ENCODE measurements around the gene DNAJB11. TPM values are rescaled to one million over a fixed set of nuclear protein-coding genes. Genes with fewer than 3 reads are reported as not detected.

Gene DNAJB11
- total and polyA plus RNA-seq, 2 experiments from 2014 or later = 72.6 to 85.6 TPM

DNA sequence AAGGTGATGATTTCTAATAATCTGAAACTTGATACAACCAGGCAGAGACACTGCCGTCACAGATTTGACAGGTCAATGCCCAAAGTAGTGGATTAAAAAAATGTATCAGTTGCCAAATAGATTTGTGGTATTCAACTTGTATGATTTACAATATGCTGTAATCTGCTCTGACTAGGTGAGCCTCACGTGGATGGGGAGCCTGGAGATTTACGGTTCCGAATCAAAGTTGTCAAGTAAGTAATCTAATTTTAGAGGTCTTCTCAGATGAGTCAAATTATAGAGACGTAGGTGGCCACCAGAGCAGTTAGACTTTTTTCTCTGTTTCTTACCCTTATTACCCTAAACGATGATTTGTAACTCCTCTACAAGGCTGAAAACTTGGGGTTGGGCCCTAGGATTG is 12.0 kb downstream of the DNAJB11 start:
- H3K27me3 Mint-ChIP-seq (ENCODE audit: insufficient read depth, low read depth, poor library complexity) = no peaks in the 10 kb centered on the region
- no peak overlapping the region for H3K27ac Mint-ChIP-seq
- no peak overlapping the region for H3K4me3 Mint-ChIP-seq
- no peak overlapping the region for H3K27ac ChIP-seq (ENCODE audit: low read depth)
- no peaks in the 10 kb centered on the region for H3K4me1 Mint-ChIP-seq
- H3K9me2 ChIP-seq (ENCODE audit: insufficient read depth) = no peaks in the 10 kb centered on the region
- no peak for ATAC-seq
- no peak overlapping the region for H3K4me2 ChIP-seq
- peaks cover 53% of the 10 kb centered on the region for H3K36me3 ChIP-seq (ENCODE audit: insufficient read depth)
- H2AFZ ChIP-seq = no peak overlapping the region
- H3K79me2 ChIP-seq (replicated peaks; ENCODE audit: insufficient read depth) = no peaks in the 10 kb centered on the region
- no peaks in the 10 kb centered on the region for H3K9me3 Mint-ChIP-seq
- TF ChIP-seq, protein P1, sequence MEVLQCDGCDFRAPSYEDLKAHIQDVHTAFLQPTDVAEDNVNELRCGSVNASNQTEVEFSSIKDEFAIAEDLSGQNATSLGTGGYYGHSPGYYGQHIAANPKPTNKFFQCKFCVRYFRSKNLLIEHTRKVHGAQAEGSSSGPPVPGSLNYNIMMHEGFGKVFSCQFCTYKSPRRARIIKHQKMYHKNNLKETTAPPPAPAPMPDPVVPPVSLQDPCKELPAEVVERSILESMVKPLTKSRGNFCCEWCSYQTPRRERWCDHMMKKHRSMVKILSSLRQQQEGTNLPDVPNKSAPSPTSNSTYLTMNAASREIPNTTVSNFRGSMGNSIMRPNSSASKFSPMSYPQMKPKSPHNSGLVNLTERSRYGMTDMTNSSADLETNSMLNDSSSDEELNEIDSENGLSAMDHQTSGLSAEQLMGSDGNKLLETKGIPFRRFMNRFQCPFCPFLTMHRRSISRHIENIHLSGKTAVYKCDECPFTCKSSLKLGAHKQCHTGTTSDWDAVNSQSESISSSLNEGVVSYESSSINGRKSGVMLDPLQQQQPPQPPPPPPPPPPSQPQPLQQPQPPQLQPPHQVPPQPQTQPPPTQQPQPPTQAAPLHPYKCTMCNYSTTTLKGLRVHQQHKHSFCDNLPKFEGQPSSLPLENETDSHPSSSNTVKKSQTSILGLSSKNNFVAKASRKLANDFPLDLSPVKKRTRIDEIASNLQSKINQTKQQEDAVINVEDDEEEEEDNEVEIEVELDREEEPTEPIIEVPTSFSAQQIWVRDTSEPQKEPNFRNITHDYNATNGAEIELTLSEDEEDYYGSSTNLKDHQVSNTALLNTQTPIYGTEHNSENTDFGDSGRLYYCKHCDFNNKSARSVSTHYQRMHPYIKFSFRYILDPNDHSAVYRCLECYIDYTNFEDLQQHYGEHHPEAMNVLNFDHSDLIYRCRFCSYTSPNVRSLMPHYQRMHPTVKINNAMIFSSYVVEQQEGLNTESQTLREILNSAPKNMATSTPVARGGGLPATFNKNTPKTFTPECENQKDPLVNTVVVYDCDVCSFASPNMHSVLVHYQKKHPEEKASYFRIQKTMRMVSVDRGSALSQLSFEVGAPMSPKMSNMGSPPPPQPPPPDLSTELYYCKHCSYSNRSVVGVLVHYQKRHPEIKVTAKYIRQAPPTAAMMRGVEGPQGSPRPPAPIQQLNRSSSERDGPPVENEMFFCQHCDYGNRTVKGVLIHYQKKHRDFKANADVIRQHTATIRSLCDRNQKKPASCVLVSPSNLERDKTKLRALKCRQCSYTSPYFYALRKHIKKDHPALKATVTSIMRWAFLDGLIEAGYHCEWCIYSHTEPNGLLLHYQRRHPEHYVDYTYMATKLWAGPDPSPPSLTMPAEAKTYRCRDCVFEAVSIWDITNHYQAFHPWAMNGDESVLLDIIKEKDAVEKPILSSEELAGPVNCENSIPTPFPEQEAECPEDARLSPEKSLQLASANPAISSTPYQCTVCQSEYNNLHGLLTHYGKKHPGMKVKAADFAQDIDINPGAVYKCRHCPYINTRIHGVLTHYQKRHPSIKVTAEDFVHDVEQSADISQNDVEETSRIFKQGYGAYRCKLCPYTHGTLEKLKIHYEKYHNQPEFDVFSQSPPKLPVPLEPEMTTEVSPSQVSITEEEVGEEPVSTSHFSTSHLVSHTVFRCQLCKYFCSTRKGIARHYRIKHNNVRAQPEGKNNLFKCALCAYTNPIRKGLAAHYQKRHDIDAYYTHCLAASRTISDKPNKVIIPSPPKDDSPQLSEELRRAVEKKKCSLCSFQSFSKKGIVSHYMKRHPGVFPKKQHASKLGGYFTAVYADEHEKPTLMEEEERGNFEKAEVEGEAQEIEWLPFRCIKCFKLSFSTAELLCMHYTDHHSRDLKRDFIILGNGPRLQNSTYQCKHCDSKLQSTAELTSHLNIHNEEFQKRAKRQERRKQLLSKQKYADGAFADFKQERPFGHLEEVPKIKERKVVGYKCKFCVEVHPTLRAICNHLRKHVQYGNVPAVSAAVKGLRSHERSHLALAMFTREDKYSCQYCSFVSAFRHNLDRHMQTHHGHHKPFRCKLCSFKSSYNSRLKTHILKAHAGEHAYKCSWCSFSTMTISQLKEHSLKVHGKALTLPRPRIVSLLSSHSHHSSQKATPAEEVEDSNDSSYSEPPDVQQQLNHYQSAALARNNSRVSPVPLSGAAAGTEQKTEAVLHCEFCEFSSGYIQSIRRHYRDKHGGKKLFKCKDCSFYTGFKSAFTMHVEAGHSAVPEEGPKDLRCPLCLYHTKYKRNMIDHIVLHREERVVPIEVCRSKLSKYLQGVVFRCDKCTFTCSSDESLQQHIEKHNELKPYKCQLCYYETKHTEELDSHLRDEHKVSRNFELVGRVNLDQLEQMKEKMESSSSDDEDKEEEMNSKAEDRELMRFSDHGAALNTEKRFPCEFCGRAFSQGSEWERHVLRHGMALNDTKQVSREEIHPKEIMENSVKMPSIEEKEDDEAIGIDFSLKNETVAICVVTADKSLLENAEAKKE (CRISPR knock-in tag; IDR thresholded peaks at IDR 0.05) = no peak
- TF ChIP-seq STAT1 (IDR thresholded peaks at IDR 0.05; ENCODE audit: unreplicated experiment) (no peak), EZH2phosphoT487 (IDR thresholded peaks at IDR 0.05; ENCODE audit: unreplicated experiment) (no peak)
- H3F3A ChIP-seq (replicated peaks; ENCODE audit: low read depth) = no peaks in the 10 kb centered on the region
- H3K4me3 ChIP-seq = no peak overlapping the region
- no peak for DNase-seq (ENCODE audit: low spot score)
- peaks cover 56% of the 10 kb centered on the region for H3K36me3 Mint-ChIP-seq (ENCODE audit: low read depth)
- no peaks in the 10 kb centered on the region for H3K4me1 ChIP-seq (ENCODE audit: insufficient read depth)
- no peaks in the 10 kb centered on the region for H3K27me3 ChIP-seq (ENCODE audit: insufficient read depth)
- 0 out of 2 replicates have a peak, but pooled peaks cover 4% of the 10 kb centered on the region for H4K20me1 ChIP-seq (replicated peaks; ENCODE audit: insufficient read depth)

DNA sequence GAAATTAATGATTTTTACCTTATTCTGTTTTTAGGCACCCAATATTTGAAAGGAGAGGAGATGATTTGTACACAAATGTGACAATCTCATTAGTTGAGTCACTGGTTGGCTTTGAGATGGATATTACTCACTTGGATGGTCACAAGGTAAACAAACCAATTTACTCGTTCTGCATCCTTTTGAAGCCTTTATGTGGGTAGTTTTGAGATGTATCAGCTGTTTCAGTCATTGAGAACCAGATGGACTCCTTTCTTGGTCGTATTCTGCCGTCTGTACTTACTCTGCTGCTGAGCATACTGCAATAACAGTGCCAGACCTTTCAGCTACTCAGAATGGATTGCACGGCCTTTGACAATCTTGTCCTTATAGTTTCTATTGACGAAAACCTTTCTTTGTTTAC is 13.3 kb downstream of the DNAJB11 start:
- H3K4me3 ChIP-seq = no peak overlapping the region
- Mint-ChIP-seq H3K27me3 (ENCODE audit: insufficient read depth, low read depth, poor library complexity) (no peaks in the 10 kb centered on the region), H3K27ac (no peak overlapping the region), H3K9me3 (no peaks in the 10 kb centered on the region), H3K36me3 (ENCODE audit: low read depth) (peaks cover 49% of the 10 kb centered on the region), H3K4me3 (no peak overlapping the region), H3K4me1 (no peaks in the 10 kb centered on the region)
- H2AFZ ChIP-seq = no peak overlapping the region
- 0 out of 2 replicates have a peak, but pooled peaks cover 4% of the 10 kb centered on the region for H4K20me1 ChIP-seq (replicated peaks; ENCODE audit: insufficient read depth)
- H3K36me3 ChIP-seq (ENCODE audit: insufficient read depth) = peaks cover 45% of the 10 kb centered on the region
- no peaks in the 10 kb centered on the region for H3F3A ChIP-seq (replicated peaks; ENCODE audit: low read depth)
- H3K4me1 ChIP-seq (ENCODE audit: insufficient read depth) = no peaks in the 10 kb centered on the region
- H3K27ac ChIP-seq (ENCODE audit: low read depth) = no peak overlapping the region
- H3K27me3 ChIP-seq (ENCODE audit: insufficient read depth) = no peaks in the 10 kb centered on the region
- H3K79me2 ChIP-seq (replicated peaks; ENCODE audit: insufficient read depth) = no peaks in the 10 kb centered on the region
- H3K4me2 ChIP-seq = no peak overlapping the region
- ATAC-seq (no peak), DNase-seq (ENCODE audit: low spot score) (no peak)
- no peaks in the 10 kb centered on the region for H3K9me2 ChIP-seq (ENCODE audit: insufficient read depth)
- no peak for TF ChIP-seq POLR2AphosphoS5 (IDR thresholded peaks at IDR 0.05; ENCODE audit: low read depth)
- TF ChIP-seq, protein P2, sequence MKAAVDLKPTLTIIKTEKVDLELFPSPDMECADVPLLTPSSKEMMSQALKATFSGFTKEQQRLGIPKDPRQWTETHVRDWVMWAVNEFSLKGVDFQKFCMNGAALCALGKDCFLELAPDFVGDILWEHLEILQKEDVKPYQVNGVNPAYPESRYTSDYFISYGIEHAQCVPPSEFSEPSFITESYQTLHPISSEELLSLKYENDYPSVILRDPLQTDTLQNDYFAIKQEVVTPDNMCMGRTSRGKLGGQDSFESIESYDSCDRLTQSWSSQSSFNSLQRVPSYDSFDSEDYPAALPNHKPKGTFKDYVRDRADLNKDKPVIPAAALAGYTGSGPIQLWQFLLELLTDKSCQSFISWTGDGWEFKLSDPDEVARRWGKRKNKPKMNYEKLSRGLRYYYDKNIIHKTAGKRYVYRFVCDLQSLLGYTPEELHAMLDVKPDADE (IDR thresholded peaks at IDR 0.05) = no peak
- no peak for TF ChIP-seq EZH2 (IDR thresholded peaks at IDR 0.05; ENCODE audit: low read depth, unreplicated experiment)
- TF ChIP-seq ZNF114 (CRISPR knock-in tag; IDR thresholded peaks at IDR 0.05) = no peak
- TF ChIP-seq STAT1 (IDR thresholded peaks at IDR 0.05; ENCODE audit: unreplicated experiment) = no peak
- TF ChIP-seq CREB1 (CRISPR knock-in tag; IDR thresholded peaks at IDR 0.05; ENCODE audit: low read depth) = no peak
- TF ChIP-seq, protein P3, sequence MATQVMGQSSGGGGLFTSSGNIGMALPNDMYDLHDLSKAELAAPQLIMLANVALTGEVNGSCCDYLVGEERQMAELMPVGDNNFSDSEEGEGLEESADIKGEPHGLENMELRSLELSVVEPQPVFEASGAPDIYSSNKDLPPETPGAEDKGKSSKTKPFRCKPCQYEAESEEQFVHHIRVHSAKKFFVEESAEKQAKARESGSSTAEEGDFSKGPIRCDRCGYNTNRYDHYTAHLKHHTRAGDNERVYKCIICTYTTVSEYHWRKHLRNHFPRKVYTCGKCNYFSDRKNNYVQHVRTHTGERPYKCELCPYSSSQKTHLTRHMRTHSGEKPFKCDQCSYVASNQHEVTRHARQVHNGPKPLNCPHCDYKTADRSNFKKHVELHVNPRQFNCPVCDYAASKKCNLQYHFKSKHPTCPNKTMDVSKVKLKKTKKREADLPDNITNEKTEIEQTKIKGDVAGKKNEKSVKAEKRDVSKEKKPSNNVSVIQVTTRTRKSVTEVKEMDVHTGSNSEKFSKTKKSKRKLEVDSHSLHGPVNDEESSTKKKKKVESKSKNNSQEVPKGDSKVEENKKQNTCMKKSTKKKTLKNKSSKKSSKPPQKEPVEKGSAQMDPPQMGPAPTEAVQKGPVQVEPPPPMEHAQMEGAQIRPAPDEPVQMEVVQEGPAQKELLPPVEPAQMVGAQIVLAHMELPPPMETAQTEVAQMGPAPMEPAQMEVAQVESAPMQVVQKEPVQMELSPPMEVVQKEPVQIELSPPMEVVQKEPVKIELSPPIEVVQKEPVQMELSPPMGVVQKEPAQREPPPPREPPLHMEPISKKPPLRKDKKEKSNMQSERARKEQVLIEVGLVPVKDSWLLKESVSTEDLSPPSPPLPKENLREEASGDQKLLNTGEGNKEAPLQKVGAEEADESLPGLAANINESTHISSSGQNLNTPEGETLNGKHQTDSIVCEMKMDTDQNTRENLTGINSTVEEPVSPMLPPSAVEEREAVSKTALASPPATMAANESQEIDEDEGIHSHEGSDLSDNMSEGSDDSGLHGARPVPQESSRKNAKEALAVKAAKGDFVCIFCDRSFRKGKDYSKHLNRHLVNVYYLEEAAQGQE (IDR thresholded peaks at IDR 0.05; ENCODE audit: unreplicated experiment) = no peak
- TF ChIP-seq ZNF331 (CRISPR knock-in tag; IDR thresholded peaks at IDR 0.05; ENCODE audit: low read depth) = no peak
- no peak for TF ChIP-seq EZH2phosphoT487 (IDR thresholded peaks at IDR 0.05; ENCODE audit: unreplicated experiment)
